ENCODE measurements around the gene SEC23B. TPM values are rescaled to one million over a fixed set of nuclear protein-coding genes. Genes with fewer than 3 reads are reported as not detected.

Gene SEC23B
- total RNA-seq, 1 experiment from 2014 or later = 85.8 TPM

DNA sequence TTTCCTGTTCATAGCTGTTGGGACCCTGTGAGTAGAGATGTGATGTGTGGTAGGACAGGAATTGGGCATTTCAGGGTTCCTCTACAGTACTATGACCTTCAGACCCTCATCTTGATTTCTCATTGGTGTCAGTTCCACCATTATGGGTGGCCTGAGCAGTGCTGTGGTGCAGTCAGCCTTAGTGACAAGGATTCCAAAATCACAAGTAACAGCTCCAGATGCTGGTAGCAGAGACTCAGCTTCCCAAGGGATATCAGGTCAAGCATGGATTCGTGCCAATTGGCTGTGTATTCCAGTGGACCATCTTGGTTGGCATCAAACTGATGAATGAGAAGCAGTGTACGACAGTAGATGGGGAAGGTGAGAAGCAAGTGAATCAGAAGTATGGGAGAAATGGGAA lies 63.3 kb downstream of the SEC23B start:
- ChIA-PET RAD21 (ENCODE audit: low non-redundant PET in 1 of 2, low total read pairs in 2 of 2, uncharacterized antibody in 2 of 2, unreplicated experiment in 2 of 2) (interaction anchor here in 1 of 2 experiments (0.6 kb wide), 1 partner anchor 53 kb away, joined by 3 read pairs; no protein-coding TSS in a partner anchor), CTCF (no interaction called here), POLR2A (interaction anchor here (0.8 to 1.3 kb wide), 2 partner anchors 15 to 63 kb away, joined by 3 to 5 read pairs; partner anchors contain the start of gene SEC23B)
- TF ChIP-seq TCF7L2 (IDR thresholded peaks at IDR 0.05; ENCODE audit: borderline replicate concordance, extremely low read depth, insufficient read depth, insufficient read length) (no peak), SRF (IDR thresholded peaks at IDR 0.05; ENCODE audit: low read depth) (no peak), EZH2 (IDR thresholded peaks at IDR 0.05) (no peak), POLR2A (IDR thresholded peaks at IDR 0.05; ENCODE audit: borderline replicate concordance, extremely low read depth, insufficient read depth, insufficient read length) (no peak), EZH2phosphoT487 (IDR thresholded peaks at IDR 0.05; ENCODE audit: borderline replicate concordance) (no peak)
- TF ChIP-seq, protein P1, sequence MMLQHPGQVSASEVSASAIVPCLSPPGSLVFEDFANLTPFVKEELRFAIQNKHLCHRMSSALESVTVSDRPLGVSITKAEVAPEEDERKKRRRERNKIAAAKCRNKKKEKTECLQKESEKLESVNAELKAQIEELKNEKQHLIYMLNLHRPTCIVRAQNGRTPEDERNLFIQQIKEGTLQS (IDR thresholded peaks at IDR 0.05) = no peak
- Histone ChIP-seq H3K9me2 (ENCODE audit: insufficient read depth) (no peaks in the 10 kb centered on the region), H3K79me2 (ENCODE audit: insufficient read depth, low read length) (peaks cover 21% of the 10 kb centered on the region), H3K36me3 (ENCODE audit: control insufficient read depth in 1 of 2, insufficient read depth in 2 of 2, low read length in 2 of 2) (peaks cover 6% of the 10 kb centered on the region in 2 experiments; a peak in 3 of 4 replicates), H3K9me3 (ENCODE audit: control insufficient read depth in 1 of 2, insufficient read depth in 1 of 2, low read depth in 1 of 2, low read length in 2 of 2) (no peaks in the 10 kb centered on the region), H3K27me3 (ENCODE audit: insufficient read depth, low read length) (no peaks in the 10 kb centered on the region), H3K27ac (ENCODE audit: low read depth, low read length) (no peak overlapping the region), H4K20me1 (ENCODE audit: insufficient read depth) (no peaks in the 10 kb centered on the region), H3K4me3 (replicated peaks in 1 of 2; ENCODE audit: low read depth in 1 of 2, low read length in 2 of 2) (no peak overlapping the region), H3K4me1 (ENCODE audit: control insufficient read depth in 1 of 2, insufficient read depth in 2 of 2, low read length in 2 of 2) (peaks cover 0 to 4% of the 10 kb centered on the region in 2 experiments; a peak in 2 of 4 replicates), H3K4me2 (ENCODE audit: low read length) (no peak overlapping the region), H2AFZ (ENCODE audit: low read depth, low read length, poor library complexity, severe bottlenecking) (no peak overlapping the region), H3K9ac (ENCODE audit: low read length) (no peak overlapping the region)
- intact Hi-C loops (cut with micrococcal nuclease) = no loop called here
- DNase-seq (ENCODE audit: low read depth, low spot score) = no peak
- no TSS peak for BruUV-seq (replicated peaks)
- no peak for ATAC-seq

DNA sequence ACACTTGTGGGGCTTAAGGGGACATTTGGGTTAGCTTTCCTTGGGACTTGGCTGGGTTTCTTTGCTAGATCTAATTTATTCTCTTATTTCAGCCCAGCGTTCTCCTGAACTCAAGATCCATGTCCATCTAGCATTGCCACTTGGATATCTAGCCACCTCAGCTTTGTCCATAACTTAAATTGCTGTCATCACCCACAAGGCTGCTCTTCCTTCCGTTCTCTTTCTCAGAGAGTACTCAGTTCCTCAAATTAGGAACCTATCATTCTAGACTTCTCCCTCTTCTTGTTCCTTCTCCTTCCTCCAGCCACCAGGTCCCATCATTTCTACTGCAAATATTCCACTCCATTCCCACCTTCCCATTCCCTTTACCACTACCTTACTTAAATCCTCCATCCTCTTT lies 63.8 kb downstream of the SEC23B start:
- peaks cover 6% of the 10 kb centered on the region in 2 experiments; a peak in 3 of 4 replicates for H3K36me3 ChIP-seq (ENCODE audit: control insufficient read depth in 1 of 2, insufficient read depth in 2 of 2, low read length in 2 of 2)
- no peaks in the 10 kb centered on the region for H4K20me1 ChIP-seq (ENCODE audit: insufficient read depth)
- DNase-seq (ENCODE audit: low read depth, low spot score) = no peak
- RAD21 ChIA-PET (ENCODE audit: low non-redundant PET in 1 of 2, low total read pairs in 2 of 2, uncharacterized antibody in 2 of 2, unreplicated experiment in 2 of 2) = interaction anchor here in 1 of 2 experiments (0.6 kb wide), 1 partner anchor 53 kb away, joined by 3 read pairs; no protein-coding TSS in a partner anchor
- CTCF ChIA-PET = no interaction called here
- no TSS peak for BruUV-seq (replicated peaks)
- no peak overlapping the region for H3K4me2 ChIP-seq (ENCODE audit: low read length)
- H3K4me1 ChIP-seq (ENCODE audit: control insufficient read depth in 1 of 2, insufficient read depth in 2 of 2, low read length in 2 of 2) = no peaks in the 10 kb centered on the region
- ATAC-seq = no peak
- H3K9ac ChIP-seq (ENCODE audit: low read length) = no peak overlapping the region
- no peak overlapping the region for H2AFZ ChIP-seq (ENCODE audit: low read depth, low read length, poor library complexity, severe bottlenecking)
- H3K27me3 ChIP-seq (ENCODE audit: insufficient read depth, low read length) = no peaks in the 10 kb centered on the region
- no peak overlapping the region for H3K4me3 ChIP-seq (replicated peaks in 1 of 2; ENCODE audit: low read depth in 1 of 2, low read length in 2 of 2)
- no peaks in the 10 kb centered on the region for H3K9me2 ChIP-seq (ENCODE audit: insufficient read depth)
- H3K79me2 ChIP-seq (ENCODE audit: insufficient read depth, low read length) = peaks cover 21% of the 10 kb centered on the region
- POLR2A ChIA-PET = interaction anchor here (0.8 to 1.3 kb wide), 3 partner anchors 14 to 64 kb away, joined by 3 to 5 read pairs (median 3); partner anchors contain the start of gene SEC23B
- H3K27ac ChIP-seq (ENCODE audit: low read depth, low read length) = no peak overlapping the region
- intact Hi-C loops (cut with micrococcal nuclease) = no loop called here
- no peaks in the 10 kb centered on the region for H3K9me3 ChIP-seq (ENCODE audit: control insufficient read depth in 1 of 2, insufficient read depth in 1 of 2, low read depth in 1 of 2, low read length in 2 of 2)
- TF ChIP-seq, protein P2, sequence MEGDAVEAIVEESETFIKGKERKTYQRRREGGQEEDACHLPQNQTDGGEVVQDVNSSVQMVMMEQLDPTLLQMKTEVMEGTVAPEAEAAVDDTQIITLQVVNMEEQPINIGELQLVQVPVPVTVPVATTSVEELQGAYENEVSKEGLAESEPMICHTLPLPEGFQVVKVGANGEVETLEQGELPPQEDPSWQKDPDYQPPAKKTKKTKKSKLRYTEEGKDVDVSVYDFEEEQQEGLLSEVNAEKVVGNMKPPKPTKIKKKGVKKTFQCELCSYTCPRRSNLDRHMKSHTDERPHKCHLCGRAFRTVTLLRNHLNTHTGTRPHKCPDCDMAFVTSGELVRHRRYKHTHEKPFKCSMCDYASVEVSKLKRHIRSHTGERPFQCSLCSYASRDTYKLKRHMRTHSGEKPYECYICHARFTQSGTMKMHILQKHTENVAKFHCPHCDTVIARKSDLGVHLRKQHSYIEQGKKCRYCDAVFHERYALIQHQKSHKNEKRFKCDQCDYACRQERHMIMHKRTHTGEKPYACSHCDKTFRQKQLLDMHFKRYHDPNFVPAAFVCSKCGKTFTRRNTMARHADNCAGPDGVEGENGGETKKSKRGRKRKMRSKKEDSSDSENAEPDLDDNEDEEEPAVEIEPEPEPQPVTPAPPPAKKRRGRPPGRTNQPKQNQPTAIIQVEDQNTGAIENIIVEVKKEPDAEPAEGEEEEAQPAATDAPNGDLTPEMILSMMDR (IDR thresholded peaks at IDR 0.05 in 2 of 3, conservative IDR thresholded peaks at IDR 0.05 in 1 of 3; ENCODE audit: borderline replicate concordance in 1 of 3, insufficient read depth in 1 of 3, low read depth in 2 of 3, low read length in 2 of 3) = no peak
- TF ChIP-seq EZH2 (IDR thresholded peaks at IDR 0.05) = no peak
- no peak for TF ChIP-seq EGR1 (IDR thresholded peaks at IDR 0.05; ENCODE audit: low read depth)
- no peak for TF ChIP-seq FOSL1 (IDR thresholded peaks at IDR 0.05; ENCODE audit: low read depth)
